Glutamatergic neuron (in vitro differentiated cells): ENCODE data around the gene BACH2. TPM values are rescaled to one million over a fixed set of nuclear protein-coding genes. Genes with fewer than 3 reads are reported as not detected.

Experiments
- DNase-seq: peaks from one replicate; pipeline ENCODE4 v3.0.0; 2022
- H3K27ac Mint-ChIP-seq: one replicate; pipeline ENCODE4 v1.8.0; 2020; ENCODE audit warnings: mild to moderate bottlenecking, mixed read lengths, inconsistent platforms; ENCODE audit not compliant: unreplicated experiment
- H3K27me3 Mint-ChIP-seq: one replicate; pipeline ENCODE4 v1.8.0; 2020; ENCODE audit warnings: mild to moderate bottlenecking, moderate library complexity, mixed read lengths, inconsistent platforms; ENCODE audit not compliant: unreplicated experiment
- H3K36me3 Mint-ChIP-seq: one replicate; pipeline ENCODE4 v1.8.0; 2020; ENCODE audit warnings: mild to moderate bottlenecking, mixed read lengths, inconsistent platforms; ENCODE audit not compliant: unreplicated experiment
- H3K4me1 Mint-ChIP-seq: one replicate; pipeline ENCODE4 v1.8.0; 2020; ENCODE audit warnings: mild to moderate bottlenecking, low read depth, mixed read lengths, inconsistent platforms; ENCODE audit not compliant: unreplicated experiment
- H3K4me3 Mint-ChIP-seq: one replicate; pipeline ENCODE4 v1.8.0; 2020; ENCODE audit warnings: mild to moderate bottlenecking, mixed read lengths, inconsistent platforms; ENCODE audit not compliant: unreplicated experiment
- H3K9me3 Mint-ChIP-seq: one replicate; pipeline ENCODE4 v1.8.0; 2020; ENCODE audit warnings: mild to moderate bottlenecking, moderate library complexity, mixed read lengths, inconsistent platforms; ENCODE audit not compliant: unreplicated experiment
- CTCF ChIP-seq: fragments of 200-600 bp; sonication (generic); IDR thresholded peaks from one replicate; pipeline ENCODE4 v1.5.0; 2021; ENCODE audit not compliant: partially characterized antibody, unreplicated experiment
- total RNA-seq: library from RNA; stranded (reverse); fragmentation: NEBNext Ultra II Directional; extraction: Animal tissue kit (Norgen Biotek cat#: 25700); gene quantifications from one replicate; pipeline ENCODE4 v1.2.1, GENCODE V29; 2021; ENCODE audit not compliant: unreplicated experiment

BACH2 gene
- total RNA-seq, 1 donor from 2014 or later = 96.4 TPM

- H3K4me3 Mint-ChIP-seq = peak overlapping the region; percentile 11
- H3K27me3 Mint-ChIP-seq = peaks cover 6% of the 10 kb centered on the region
- peaks cover 17% of the 10 kb centered on the region for H3K36me3 Mint-ChIP-seq
- H3K27ac Mint-ChIP-seq = peak overlapping the region; percentile 73
- peaks cover 37% of the 10 kb centered on the region for H3K4me1 Mint-ChIP-seq
- no peak for TF ChIP-seq CTCF
- no peak for DNase-seq
- peaks cover 17% of the 10 kb centered on the region for H3K9me3 Mint-ChIP-seq
Measured at GRCh38 chr6:90197854-90198496, 98.7 kb downstream of the BACH2 start.

- peaks cover 38% of the 10 kb centered on the region for H3K4me1 Mint-ChIP-seq
- H3K36me3 Mint-ChIP-seq = peaks cover 17% of the 10 kb centered on the region
- no peak for DNase-seq
- peaks cover 6% of the 10 kb centered on the region for H3K27me3 Mint-ChIP-seq
- TF ChIP-seq CTCF = no peak
- peak overlapping the region; percentile 67 for H3K4me3 Mint-ChIP-seq
- H3K9me3 Mint-ChIP-seq = peaks cover 17% of the 10 kb centered on the region
- H3K27ac Mint-ChIP-seq = peak overlapping the region; percentile 99
Measured at GRCh38 chr6:90195094-90195829, 101.4 kb downstream of the BACH2 start.

- H3K36me3 Mint-ChIP-seq = peaks cover 14% of the 10 kb centered on the region
- peak overlapping the region; percentile 99 for H3K27ac Mint-ChIP-seq
- no peak for TF ChIP-seq CTCF
- H3K4me1 Mint-ChIP-seq = peaks cover 38% of the 10 kb centered on the region
- peak overlapping the region; percentile 18 for H3K4me3 Mint-ChIP-seq
- H3K9me3 Mint-ChIP-seq = peaks cover 20% of the 10 kb centered on the region
- H3K27me3 Mint-ChIP-seq = peaks cover 6% of the 10 kb centered on the region
- DNase-seq = no peak
Measured at GRCh38 chr6:90194371-90194841, 102.2 kb downstream of the BACH2 start.

GRCh38 chr6:90193359-90193758, 103.3 kb downstream of the BACH2 start:
- Mint-ChIP-seq H3K27me3 (peaks cover 4% of the 10 kb centered on the region), H3K4me3 (no peak overlapping the region), H3K4me1 (peaks cover 37% of the 10 kb centered on the region), H3K36me3 (peaks cover 9% of the 10 kb centered on the region), H3K9me3 (peaks cover 15% of the 10 kb centered on the region), H3K27ac (peak overlapping the region; percentile 89)
- DNase-seq = no peak
- TF ChIP-seq CTCF = no peak

GRCh38 chr6:90192857-90193256, 103.8 kb downstream of the BACH2 start:
- Mint-ChIP-seq H3K27me3 (peaks cover 4% of the 10 kb centered on the region), H3K27ac (peak overlapping the region; percentile 89)

More at GRCh38 chr6:90192857-90193256, 103.8 kb downstream of the BACH2 start:
- H3K36me3 Mint-ChIP-seq = peaks cover 5% of the 10 kb centered on the region
- H3K9me3 Mint-ChIP-seq = peaks cover 13% of the 10 kb centered on the region
- H3K4me3 Mint-ChIP-seq = peak overlapping the region; percentile 52
- DNase-seq = no peak
- peaks cover 36% of the 10 kb centered on the region for H3K4me1 Mint-ChIP-seq
- no peak for TF ChIP-seq CTCF
